ENCODE measurements around the gene PARD3. TPM values are rescaled to one million over a fixed set of nuclear protein-coding genes. Genes with fewer than 3 reads are reported as not detected.

PARD3 gene
- total RNA-seq, 2 experiments from 2014 or later: 0.53 to 0.71 TPM

- DNase-seq (no peak), ATAC-seq (ENCODE audit: poor library complexity) (no peak)
- H3K27me3 Mint-ChIP-seq: peaks cover 10% of the 10 kb centered on the region
- Histone ChIP-seq H3K27ac (ENCODE audit: low read depth in 1 of 2, low read length in 2 of 2) (no peak overlapping the region), H3K4me1 (ENCODE audit: insufficient read depth, low read length) (no peaks in the 10 kb centered on the region), H3K9me3 (ENCODE audit: control insufficient read depth in 1 of 2, insufficient read depth in 1 of 2, low read length in 2 of 2) (peaks cover 0 to 4% of the 10 kb centered on the region in 2 experiments), H3K36me3 (ENCODE audit: insufficient read depth, low read length) (no peaks in the 10 kb centered on the region), H3K4me3 (ENCODE audit: low read length) (no peak overlapping the region), H3K27me3 (ENCODE audit: control insufficient read depth in 1 of 2, insufficient read depth in 2 of 2, low read length in 2 of 2) (no peaks in the 10 kb centered on the region)
- ChIA-PET POLR2A (no interaction called here), CTCF (no interaction called here)
- H3K4me1 Mint-ChIP-seq (ENCODE audit: low read depth): peaks cover 7% of the 10 kb centered on the region
- H3K27ac Mint-ChIP-seq: no peak overlapping the region
- H3K9me3 Mint-ChIP-seq: no peaks in the 10 kb centered on the region
- intact Hi-C loops (cut with DNase I, micrococcal nuclease): no loop called here
- no peaks in the 10 kb centered on the region for H3K36me3 Mint-ChIP-seq (ENCODE audit: low read depth)
- no peak for TF ChIP-seq CTCF (IDR thresholded peaks at IDR 0.05)
- no peak overlapping the region for H3K4me3 Mint-ChIP-seq
Observed at GRCh38 chr10:34825414-34825813, 10.3 kb upstream of the PARD3 start.

- intact Hi-C loops (cut with DNase I, micrococcal nuclease): no loop called here
- Histone ChIP-seq H3K27ac (ENCODE audit: low read depth in 1 of 2, low read length in 2 of 2) (no peak overlapping the region), H3K27me3 (ENCODE audit: control insufficient read depth in 1 of 2, insufficient read depth in 2 of 2, low read length in 2 of 2) (no peaks in the 10 kb centered on the region), H3K36me3 (ENCODE audit: insufficient read depth, low read length) (no peaks in the 10 kb centered on the region), H3K9me3 (ENCODE audit: control insufficient read depth in 1 of 2, insufficient read depth in 1 of 2, low read length in 2 of 2) (peaks cover 0 to 4% of the 10 kb centered on the region in 2 experiments), H3K4me1 (ENCODE audit: insufficient read depth, low read length) (no peaks in the 10 kb centered on the region), H3K4me3 (ENCODE audit: low read length) (no peak overlapping the region)
- no peak for TF ChIP-seq CTCF (IDR thresholded peaks at IDR 0.05)
- H3K9me3 Mint-ChIP-seq: no peaks in the 10 kb centered on the region
- ChIA-PET CTCF (no interaction called here), POLR2A (no interaction called here)
- H3K36me3 Mint-ChIP-seq (ENCODE audit: low read depth): no peaks in the 10 kb centered on the region
- peaks cover 11% of the 10 kb centered on the region for H3K27me3 Mint-ChIP-seq
- no peak overlapping the region for H3K27ac Mint-ChIP-seq
- H3K4me3 Mint-ChIP-seq: no peak overlapping the region
- H3K4me1 Mint-ChIP-seq (ENCODE audit: low read depth): peaks cover 4% of the 10 kb centered on the region
- ATAC-seq (ENCODE audit: poor library complexity) (no peak), DNase-seq (no peak)
Observed at GRCh38 chr10:34824870-34825269, 9.8 kb upstream of the PARD3 start.

GRCh38 chr10:34821587-34822585 lies 6.8 kb upstream of the PARD3 start:
- Histone ChIP-seq H3K27ac (ENCODE audit: low read depth in 1 of 2, low read length in 2 of 2) (no peak overlapping the region), H3K9me3 (ENCODE audit: control insufficient read depth in 1 of 2, insufficient read depth in 1 of 2, low read length in 2 of 2) (peaks cover 0 to 4% of the 10 kb centered on the region in 2 experiments), H3K27me3 (ENCODE audit: control insufficient read depth in 1 of 2, insufficient read depth in 2 of 2, low read length in 2 of 2) (peaks cover 0 to 6% of the 10 kb centered on the region in 2 experiments), H3K36me3 (ENCODE audit: insufficient read depth, low read length) (no peaks in the 10 kb centered on the region), H3K4me1 (ENCODE audit: insufficient read depth, low read length) (no peaks in the 10 kb centered on the region), H3K4me3 (ENCODE audit: low read length) (no peak overlapping the region)
- H3K36me3 Mint-ChIP-seq (ENCODE audit: low read depth): no peaks in the 10 kb centered on the region
- no peaks in the 10 kb centered on the region for H3K4me1 Mint-ChIP-seq (ENCODE audit: low read depth)
- H3K27ac Mint-ChIP-seq: no peak overlapping the region
- ChIA-PET POLR2A (no interaction called here), CTCF (interaction anchor here (0.6 kb wide), 1 partner anchor 60 kb away, joined by 4 read pairs; no protein-coding TSS in a partner anchor)
- DNase-seq (no peak), ATAC-seq (ENCODE audit: poor library complexity) (no peak)
- peaks cover 31% of the 10 kb centered on the region for H3K27me3 Mint-ChIP-seq
- H3K4me3 Mint-ChIP-seq: no peak overlapping the region
- intact Hi-C loops (cut with DNase I, micrococcal nuclease): no loop called here
- TF ChIP-seq CTCF (IDR thresholded peaks at IDR 0.05): no peak
- no peaks in the 10 kb centered on the region for H3K9me3 Mint-ChIP-seq
